B cell (primary cell): ENCODE data around the gene TRAM2.

Experiments used
- CTCF ChIP-seq: fragments of 200-600 bp; IDR thresholded peaks from one replicate; pipeline ENCODE4 v1.8.0; 2022; ENCODE audit warnings: antibody characterized with exemption, mild to moderate bottlenecking
- EZH2 ChIP-seq: IDR thresholded peaks from 2 replicates; pipeline ENCODE4 v1.6.1; 2012; ENCODE audit warnings: borderline replicate concordance, low read depth, mild to moderate bottlenecking, moderate library complexity, low read length; ENCODE audit not compliant: insufficient read depth, poor library complexity, severe bottlenecking

- TF ChIP-seq CTCF = no peak
- no peak for TF ChIP-seq EZH2
Observed at GRCh38 chr6:52576054-52576391, 837 bp downstream of the TRAM2 start.
